ENCODE measurements around the gene KANSL1. TPM values are rescaled to one million over a fixed set of nuclear protein-coding genes. Genes with fewer than 3 reads are reported as not detected.
"Not testable (repeated sequence)": the region's sequence is repeated elsewhere in the genome, so short reads cannot be mapped to it uniquely, and the experiment has no call there.

The KANSL1 gene
- polyA plus RNA-seq, 1 donor from 2014 or later: 16.4 TPM

- Mint-ChIP-seq H3K4me1 (peaks cover 11 to 30% (median 17%) of the 10 kb centered on the region in 3 donors), H3K4me3 (peak overlapping the region in 1 of 4 donors; percentile 50), H3K27ac (peak overlapping the region in 2 of 3 donors; percentile 61 to 67), H3K36me3 (peaks cover 1% of the 10 kb centered on the region), H3K9me3 (no peaks in the 10 kb centered on the region), H3K27me3 (no peaks in the 10 kb centered on the region)
Observed at GRCh38 chr17:46195939-46196716, 2.9 kb upstream of the KANSL1 start.

- peaks cover 15 to 32% (median 22%) of the 10 kb centered on the region in 3 donors for H3K4me1 Mint-ChIP-seq
- H3K27ac Mint-ChIP-seq: peak overlapping the region; percentile 69 to 99 (median 96)
- H3K36me3 Mint-ChIP-seq: no peaks in the 10 kb centered on the region
- H3K9me3 Mint-ChIP-seq: no peaks in the 10 kb centered on the region
- H3K27me3 Mint-ChIP-seq: no peaks in the 10 kb centered on the region
- H3K4me3 Mint-ChIP-seq: peak overlapping the region in 2 of 4 donors; percentile 25 to 93
Observed at GRCh38 chr17:46195217-46195855, 2.1 kb upstream of the KANSL1 start.

- H3K27me3 Mint-ChIP-seq: no peaks in the 10 kb centered on the region
Observed at GRCh38 chr17:46194393-46195216, 1.4 kb upstream of the KANSL1 start.

GRCh38 chr17:46193626-46194392, 580 bp upstream of the KANSL1 start:
- no peaks in the 10 kb centered on the region for H3K27me3 Mint-ChIP-seq
- H3K9me3 Mint-ChIP-seq: no peaks in the 10 kb centered on the region
- H3K4me1 Mint-ChIP-seq: peaks cover 24 to 37% (median 28%) of the 10 kb centered on the region in 3 donors
- peak overlapping the region; percentile 81 to 93 (median 90) for H3K4me3 Mint-ChIP-seq
- H3K36me3 Mint-ChIP-seq: no peaks in the 10 kb centered on the region
- peak overlapping the region; percentile 69 to 99 (median 96) for H3K27ac Mint-ChIP-seq

More at GRCh38 chr17:46194393-46195216, 1.4 kb upstream of the KANSL1 start:
- Mint-ChIP-seq H3K4me3 (peak overlapping the region; percentile 81 to 93 (median 90)), H3K27ac (peak overlapping the region; percentile 69 to 99 (median 96)), H3K4me1 (peaks cover 21 to 36% (median 28%) of the 10 kb centered on the region in 3 donors), H3K36me3 (no peaks in the 10 kb centered on the region), H3K9me3 (no peaks in the 10 kb centered on the region)

- Mint-ChIP-seq H3K27ac (peak overlapping the region; percentile 96 to 99 (median 96)), H3K36me3 (no peaks in the 10 kb centered on the region), H3K27me3 (no peaks in the 10 kb centered on the region)
Observed at GRCh38 chr17:46192439-46193150, 634 bp downstream of the KANSL1 start.

GRCh38 chr17:46192189-46192438, 1.1 kb downstream of the KANSL1 start:
- Mint-ChIP-seq H3K27me3 (no peaks in the 10 kb centered on the region), H3K27ac (peak overlapping the region; percentile 94 to 99 (median 96)), H3K9me3 (no peaks in the 10 kb centered on the region), H3K4me1 (peaks cover 36 to 49% (median 36%) of the 10 kb centered on the region in 3 donors), H3K36me3 (no peaks in the 10 kb centered on the region), H3K4me3 (peak overlapping the region; percentile 93 to 99 (median 96))

More at GRCh38 chr17:46192439-46193150, 634 bp downstream of the KANSL1 start:
- H3K4me3 Mint-ChIP-seq: peak overlapping the region; percentile 93 to 99 (median 96)
- H3K9me3 Mint-ChIP-seq: no peaks in the 10 kb centered on the region
- H3K4me1 Mint-ChIP-seq: peaks cover 34 to 46% (median 35%) of the 10 kb centered on the region in 3 donors

GRCh38 chr17:46191322-46192188, 1.7 kb downstream of the KANSL1 start:
- Mint-ChIP-seq H3K36me3 (no peaks in the 10 kb centered on the region), H3K27ac (peak overlapping the region; percentile 94 to 99 (median 96)), H3K4me1 (peaks cover 41 to 51% (median 42%) of the 10 kb centered on the region in 3 donors), H3K4me3 (peak overlapping the region; percentile 93 to 99 (median 96)), H3K9me3 (no peaks in the 10 kb centered on the region), H3K27me3 (no peaks in the 10 kb centered on the region)

GRCh38 chr17:46190763-46191162, 2.5 kb downstream of the KANSL1 start:
- H3K4me1 Mint-ChIP-seq: peaks cover 41 to 54% (median 46%) of the 10 kb centered on the region in 3 donors

GRCh38 chr17:46186827-46187235, 6.4 kb downstream of the KANSL1 start:
- H3K9me3 Mint-ChIP-seq, H3K27me3 Mint-ChIP-seq, H3K36me3 Mint-ChIP-seq: not testable (repeated sequence)
- Mint-ChIP-seq H3K4me1 (peaks cover 50 to 72% (median 66%) of the 10 kb centered on the region in 3 donors), H3K4me3 (peak overlapping the region in 2 of 4 donors; percentile 5 to 57), H3K27ac (peak overlapping the region in 1 of 3 donors; percentile 41)

More at GRCh38 chr17:46190763-46191162, 2.5 kb downstream of the KANSL1 start:
- peak overlapping the region; percentile 49 to 99 (median 82) for H3K27ac Mint-ChIP-seq
- H3K9me3 Mint-ChIP-seq: no peaks in the 10 kb centered on the region
- H3K4me3 Mint-ChIP-seq: peak overlapping the region; percentile 88 to 99 (median 94)
- H3K36me3 Mint-ChIP-seq: no peaks in the 10 kb centered on the region
- H3K27me3 Mint-ChIP-seq: no peaks in the 10 kb centered on the region

GRCh38 chr17:46184696-46185095, 8.5 kb downstream of the KANSL1 start:
- Mint-ChIP-seq H3K27ac (no peak overlapping the region), H3K9me3 (no peaks in the 10 kb centered on the region), H3K4me1 (peaks cover 40 to 70% (median 61%) of the 10 kb centered on the region in 3 donors), H3K27me3 (no peaks in the 10 kb centered on the region), H3K4me3 (peak overlapping the region in 2 of 4 donors; percentile 18 to 68), H3K36me3 (no peaks in the 10 kb centered on the region)

- Mint-ChIP-seq H3K4me3 (peak overlapping the region in 1 of 4 donors; percentile 72), H3K4me1 (peaks cover 50 to 74% (median 63%) of the 10 kb centered on the region in 3 donors), H3K27ac (peak overlapping the region in 1 of 3 donors; percentile 91)
- H3K27me3 Mint-ChIP-seq, H3K36me3 Mint-ChIP-seq, H3K9me3 Mint-ChIP-seq: not testable (repeated sequence)
Observed at GRCh38 chr17:46183383-46183782, 9.8 kb downstream of the KANSL1 start.

GRCh38 chr17:46182961-46183360, 10.3 kb downstream of the KANSL1 start:
- no peaks in the 10 kb centered on the region for H3K27me3 Mint-ChIP-seq
- H3K4me1 Mint-ChIP-seq: peaks cover 50 to 74% (median 61%) of the 10 kb centered on the region in 3 donors
- H3K27ac Mint-ChIP-seq: peak overlapping the region; percentile 2 to 91 (median 34)
- no peaks in the 10 kb centered on the region for H3K9me3 Mint-ChIP-seq
- H3K36me3 Mint-ChIP-seq: no peaks in the 10 kb centered on the region
- peak overlapping the region in 2 of 4 donors; percentile 69 to 72 for H3K4me3 Mint-ChIP-seq

- Mint-ChIP-seq H3K4me3 (peak overlapping the region in 3 of 4 donors; percentile 15 to 54 (median 31)), H3K4me1 (peaks cover 50 to 72% (median 60%) of the 10 kb centered on the region in 3 donors), H3K27me3 (no peaks in the 10 kb centered on the region), H3K9me3 (no peaks in the 10 kb centered on the region), H3K36me3 (no peaks in the 10 kb centered on the region), H3K27ac (peak overlapping the region; percentile 6 to 93 (median 8))
Observed at GRCh38 chr17:46181940-46182339, 11.3 kb downstream of the KANSL1 start.

Measured in IgD-negative memory B cell (primary cell).